Endothelial cell of coronary artery (primary cell): ENCODE results near the gene OR8B4. TPM values are rescaled to one million over a fixed set of nuclear protein-coding genes. Genes with fewer than 3 reads are reported as not detected.

Source experiments
- total RNA-seq: library from RNA; depleted of rRNA; stranded (reverse); fragments of >200 nt; gene quantifications from 2 replicates; pipeline ENCODE4 v1.2.3, GENCODE V29; 2014

The OR8B4 gene, protein sequence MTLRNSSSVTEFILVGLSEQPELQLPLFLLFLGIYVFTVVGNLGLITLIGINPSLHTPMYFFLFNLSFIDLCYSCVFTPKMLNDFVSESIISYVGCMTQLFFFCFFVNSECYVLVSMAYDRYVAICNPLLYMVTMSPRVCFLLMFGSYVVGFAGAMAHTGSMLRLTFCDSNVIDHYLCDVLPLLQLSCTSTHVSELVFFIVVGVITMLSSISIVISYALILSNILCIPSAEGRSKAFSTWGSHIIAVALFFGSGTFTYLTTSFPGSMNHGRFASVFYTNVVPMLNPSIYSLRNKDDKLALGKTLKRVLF
- total RNA-seq = not detected in 2 replicates

DNA sequence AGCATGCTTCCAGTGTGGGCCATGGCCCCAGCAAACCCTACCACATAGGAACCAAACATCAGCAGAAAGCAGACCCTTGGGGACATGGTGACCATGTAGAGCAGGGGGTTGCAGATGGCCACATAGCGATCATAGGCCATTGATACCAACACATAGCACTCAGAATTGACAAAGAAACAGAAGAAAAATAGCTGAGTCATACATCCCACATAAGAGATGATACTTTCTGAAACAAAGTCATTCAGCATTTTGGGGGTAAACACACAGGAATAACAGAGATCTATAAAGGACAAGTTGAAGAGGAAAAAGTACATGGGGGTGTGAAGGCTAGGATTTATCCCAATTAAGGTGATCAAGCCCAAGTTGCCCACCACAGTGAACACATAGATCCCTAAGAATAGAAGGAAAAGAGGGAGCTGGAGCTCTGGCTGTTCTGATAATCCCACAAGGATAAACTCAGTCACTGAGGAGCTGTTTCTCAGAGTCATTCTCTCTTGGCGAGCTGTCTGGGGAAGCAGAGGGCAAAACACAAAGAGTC, at the start of gene OR8B4:
Gene OR8B4 (minus strand): TSS at position 488 of the 538 bp plus-strand sequence. CDS start 0 bp downstream, at position 488.

DNA sequence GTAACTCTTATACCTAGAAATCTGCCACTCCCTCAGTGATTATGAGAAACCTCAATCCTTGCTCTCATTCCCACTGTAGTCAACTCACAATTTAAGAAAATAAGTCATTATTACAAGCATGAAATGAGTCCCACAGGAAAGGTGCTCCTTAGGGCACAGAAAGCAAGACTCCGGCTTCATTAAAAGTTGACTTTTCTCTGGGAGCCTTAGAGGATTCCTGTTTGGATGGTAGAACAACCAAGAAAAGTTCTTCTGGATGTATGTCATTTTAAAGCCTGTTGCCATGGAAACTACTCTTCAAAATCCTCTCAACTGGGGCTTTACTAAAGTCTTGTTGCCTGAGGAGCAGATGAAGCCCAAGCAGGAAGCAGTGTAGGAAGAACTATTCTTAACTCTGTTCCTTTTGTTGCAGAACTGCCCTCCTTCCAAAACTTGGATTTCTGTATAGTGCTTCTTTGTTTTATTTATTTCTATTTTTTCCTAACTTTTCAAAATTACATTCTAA, 21.0 kb upstream of the OR8B4 start, which contains the start of gene OR8B8:
Gene OR8B8 (minus strand): TSS at position 51 of the 505 bp plus-strand sequence. CDS start 4,611 bp downstream, outside the sequence.

DNA sequence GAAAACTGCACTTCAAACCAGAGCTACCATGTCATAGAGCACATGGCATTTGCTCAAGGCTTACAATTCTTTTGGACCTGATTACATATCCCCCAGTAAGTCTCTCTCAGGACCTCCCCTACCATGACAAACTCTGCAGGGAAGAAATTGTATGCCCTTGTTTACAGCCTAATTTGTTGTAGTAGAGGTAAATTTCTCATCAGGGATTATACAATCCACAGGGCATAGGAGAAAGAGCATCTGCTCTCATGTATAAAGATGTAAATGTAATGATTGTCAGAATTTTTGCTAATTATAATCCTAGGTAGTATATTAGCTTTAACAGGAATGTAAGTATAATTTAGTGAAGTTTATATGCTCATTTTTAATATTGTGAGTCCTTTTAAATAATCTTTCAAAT, 25.7 kb downstream of the OR8B4 start, which contains the start of gene OR8B3:
Gene OR8B3 (minus strand): TSS at position 101 of the 400 bp plus-strand sequence. CDS start 1,673 bp downstream, outside the sequence.

DNA sequence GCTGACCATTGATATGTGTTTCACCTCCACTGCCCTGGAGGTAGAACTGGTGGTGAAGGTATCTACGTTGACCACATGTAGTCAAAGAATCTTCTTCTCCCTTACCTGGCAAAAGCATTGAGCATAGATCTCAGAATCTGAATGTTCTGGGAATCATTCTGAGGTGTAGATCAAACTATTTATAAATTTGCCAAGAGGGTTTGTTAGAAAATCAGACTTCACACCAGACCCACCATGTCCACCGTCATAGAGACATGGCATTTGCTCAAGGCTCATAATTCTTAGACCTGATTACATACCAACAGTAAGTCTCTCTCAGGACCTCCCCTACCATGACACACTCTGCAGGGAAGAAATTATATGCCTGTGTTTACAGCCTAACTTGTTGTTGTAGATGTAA, 40.3 kb downstream of the OR8B4 start, which contains the start of gene OR8B2:
Gene OR8B2 (minus strand): TSS at position 101 of the 400 bp plus-strand sequence. CDS start 1,156 bp downstream, outside the sequence.

Other genes with a start within 250 kb of the OR8B4 start
- gene OR10D3, start 241.5 kb downstream of the OR8B4 start, total RNA-seq = not detected in 2 replicates
- gene OR8G1, start 183.8 kb downstream of the OR8B4 start, total RNA-seq = not detected in 2 replicates
- gene OR8G5, start 168.5 kb downstream of the OR8B4 start, total RNA-seq = not detected in 2 replicates
- not detected in 2 replicates for gene OR8D1, start 110.9 kb downstream of the OR8B4 start, total RNA-seq
- not detected in 2 replicates for gene OR8D2, start 104.7 kb downstream of the OR8B4 start, total RNA-seq
- not detected in 2 replicates for gene OR8B2, start 40.4 kb downstream of the OR8B4 start, total RNA-seq
- not detected in 2 replicates for gene OR8B3, start 25.8 kb downstream of the OR8B4 start, total RNA-seq
- not detected in 2 replicates for gene OR8B8, start 20.8 kb upstream of the OR8B4 start, total RNA-seq
- not detected in 2 replicates for gene OR8B12, start 118.8 kb upstream of the OR8B4 start, total RNA-seq
- not detected in 2 replicates for gene OR8A1, start 145.1 kb upstream of the OR8B4 start, total RNA-seq
- not detected in 2 replicates for gene PANX3, start 186.6 kb upstream of the OR8B4 start, total RNA-seq
- gene TBRG1, start 198.0 kb upstream of the OR8B4 start, total RNA-seq = 10.9 and 16.8 TPM in 2 replicates
- 10.4 and 13.0 TPM in 2 replicates for gene SIAE, start 248.9 kb upstream of the OR8B4 start, total RNA-seq
- gene SPA17, start 249.0 kb upstream of the OR8B4 start, total RNA-seq = 5.7 and 7.5 TPM in 2 replicates